SU-DHL-6 (cell line): ENCODE results near the gene MRM1.
A peak's percentile ranks its signal among the peaks of the same experiment; 100 is the strongest.

Source experiments
- H2AFZ ChIP-seq: fragments of 200-600 bp; sonication (generic); 2 replicates; pipeline ENCODE4 v1.6.1; 2014; ENCODE audit warnings: low read depth, mild to moderate bottlenecking, moderate library complexity, mixed read lengths, antibody characterized with exemption, low read length; ENCODE audit not compliant: severe bottlenecking
- H3F3A ChIP-seq: fragments of 200-600 bp; shearing (Covaris generic); 2 replicates; pipeline ENCODE4 v1.6.0; 2016; ENCODE audit warnings: antibody characterized with exemption, mild to moderate bottlenecking; ENCODE audit not compliant: insufficient read depth
- H3K27ac ChIP-seq: fragments of 200-600 bp; sonication (generic); 2 replicates; pipeline ENCODE4 v1.5.1; 2016; ENCODE audit warnings: low read depth, mild to moderate bottlenecking, low read length, moderate library complexity, mixed read lengths
- H3K27me3 ChIP-seq: fragments of 200-600 bp; sonication (generic), shearing (Covaris generic); 2 replicates; pipeline ENCODE4 v1.6.0; 2014; ENCODE audit warnings: mild to moderate bottlenecking, low read length
- H3K36me3 ChIP-seq: fragments of 200-600 bp; sonication (generic); 2 replicates; pipeline ENCODE4 v1.6.1; 2014; ENCODE audit warnings: mild to moderate bottlenecking, low read length, mixed read lengths
- H3K4me2 ChIP-seq: fragments of 300-600, 200-600 bp; shearing (Covaris generic), sonication (generic); 2 replicates; pipeline ENCODE4 v1.6.0; 2014; ENCODE audit warnings: low read length, low read depth, mild to moderate bottlenecking; ENCODE audit not compliant: poor library complexity, severe bottlenecking
- H3K4me3 ChIP-seq: fragments of 200-600 bp; sonication (generic); 2 replicates; pipeline ENCODE4 v1.5.1; 2014; ENCODE audit warnings: antibody characterized with exemption, low read length, mild to moderate bottlenecking, mixed read lengths; ENCODE audit not compliant: insufficient read depth, poor library complexity, severe bottlenecking
- H3K79me2 ChIP-seq: fragments of 200-600 bp; sonication (generic); 2 replicates; pipeline ENCODE4 v1.6.1; 2014; ENCODE audit warnings: mild to moderate bottlenecking, low read length, moderate library complexity; ENCODE audit not compliant: insufficient read depth
- H3K9ac ChIP-seq: fragments of 200-600 bp; sonication (generic); 2 replicates; pipeline ENCODE4 v1.7.0; 2014; ENCODE audit warnings: mild to moderate bottlenecking, low read length
- H3K9me2 ChIP-seq: fragments of 200-600 bp; sonication (generic); replicated peaks from 2 replicates; pipeline ENCODE4 v1.6.1; 2014; ENCODE audit warnings: low read length; ENCODE audit not compliant: insufficient read depth
- H3K9me3 ChIP-seq: fragments of 200-600 bp; sonication (generic); 2 replicates; pipeline ENCODE4 v1.6.1; 2014; ENCODE audit warnings: low read length, mixed read lengths; ENCODE audit not compliant: insufficient read depth
- H4K20me1 ChIP-seq: fragments of 200-600 bp; sonication (generic); 2 replicates; pipeline ENCODE4 v1.6.1; 2014; ENCODE audit warnings: low read depth, mild to moderate bottlenecking, antibody characterized with exemption, low read length, moderate library complexity, mixed read lengths
- EZH2phosphoT487 ChIP-seq: fragments of 200-600 bp; sonication (generic), shearing (Covaris generic); conservative IDR thresholded peaks from 2 replicates; pipeline ENCODE4 v1.6.1; 2018; ENCODE audit warnings: mild to moderate bottlenecking, antibody characterized with exemption, low read length, moderate library complexity, mixed read lengths
- TF ChIP-seq, protein P1 (sequence below): fragments of 200-600 bp; sonication (generic); IDR thresholded peaks from one replicate; pipeline ENCODE4 v1.5.1; 2017; ENCODE audit warnings: antibody characterized with exemption, mild to moderate bottlenecking, low read length, moderate library complexity; ENCODE audit not compliant: insufficient read depth, poor library complexity, severe bottlenecking

The MRM1 gene

GRCh38 chr17:36591434-36592315 lies 9.7 kb upstream of the MRM1 start, which contains the start of gene DHRS11:
TSS of gene DHRS11 (plus strand) at chr17:36591879. CDS start at chr17:36592010, 131 bp downstream.
- TF ChIP-seq, protein P1, sequence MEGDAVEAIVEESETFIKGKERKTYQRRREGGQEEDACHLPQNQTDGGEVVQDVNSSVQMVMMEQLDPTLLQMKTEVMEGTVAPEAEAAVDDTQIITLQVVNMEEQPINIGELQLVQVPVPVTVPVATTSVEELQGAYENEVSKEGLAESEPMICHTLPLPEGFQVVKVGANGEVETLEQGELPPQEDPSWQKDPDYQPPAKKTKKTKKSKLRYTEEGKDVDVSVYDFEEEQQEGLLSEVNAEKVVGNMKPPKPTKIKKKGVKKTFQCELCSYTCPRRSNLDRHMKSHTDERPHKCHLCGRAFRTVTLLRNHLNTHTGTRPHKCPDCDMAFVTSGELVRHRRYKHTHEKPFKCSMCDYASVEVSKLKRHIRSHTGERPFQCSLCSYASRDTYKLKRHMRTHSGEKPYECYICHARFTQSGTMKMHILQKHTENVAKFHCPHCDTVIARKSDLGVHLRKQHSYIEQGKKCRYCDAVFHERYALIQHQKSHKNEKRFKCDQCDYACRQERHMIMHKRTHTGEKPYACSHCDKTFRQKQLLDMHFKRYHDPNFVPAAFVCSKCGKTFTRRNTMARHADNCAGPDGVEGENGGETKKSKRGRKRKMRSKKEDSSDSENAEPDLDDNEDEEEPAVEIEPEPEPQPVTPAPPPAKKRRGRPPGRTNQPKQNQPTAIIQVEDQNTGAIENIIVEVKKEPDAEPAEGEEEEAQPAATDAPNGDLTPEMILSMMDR, result no peak
- TF ChIP-seq EZH2phosphoT487, result no peak
- H2AFZ ChIP-seq, result peak within 1 kb of the TSS; percentile 58

GRCh38 chr17:36592316-36592715 lies 9.1 kb upstream of the MRM1 start:
- Histone ChIP-seq H3K79me2 (no peaks in the 10 kb centered on the region), H3K4me2 (peak overlapping the region; percentile 83), H3K9ac (peak overlapping the region; percentile 81), H2AFZ (peak overlapping the region; percentile 48), H3K27me3 (no peaks in the 10 kb centered on the region), H3K27ac (no peak overlapping the region), H3F3A (peaks cover 30% of the 10 kb centered on the region), H3K9me2 (no peaks in the 10 kb centered on the region), H4K20me1 (no peaks in the 10 kb centered on the region), H3K9me3 (no peaks in the 10 kb centered on the region), H3K36me3 (0 out of 2 replicates have a peak, but pooled peaks cover 5% of the 10 kb centered on the region), H3K4me3 (peak overlapping the region; percentile 76)
- TF ChIP-seq, protein P1, result no peak
- no peak for TF ChIP-seq EZH2phosphoT487

More at GRCh38 chr17:36591434-36592315, 9.7 kb upstream of the MRM1 start, which contains the start of gene DHRS11:
- Histone ChIP-seq H3K4me3 (peak within 1 kb of the TSS; percentile 76), H3K36me3 (peaks cover 11% of the 10 kb centered on the region; the same call in 1 of the 2 replicates), H3K9me2 (no peaks in the 10 kb centered on the region), H3K9me3 (no peaks in the 10 kb centered on the region), H3K27ac (peak within 1 kb of the TSS; percentile 29), H3K4me2 (peak within 1 kb of the TSS; percentile 83), H3K9ac (peak within 1 kb of the TSS; percentile 81), H4K20me1 (no peaks in the 10 kb centered on the region), H3K79me2 (no peaks in the 10 kb centered on the region), H3F3A (peaks cover 30% of the 10 kb centered on the region), H3K27me3 (no peaks in the 10 kb centered on the region)

- Histone ChIP-seq H3K4me3 (peak overlapping the region; percentile 76), H3K27me3 (no peaks in the 10 kb centered on the region), H3F3A (peaks cover 30% of the 10 kb centered on the region), H3K36me3 (0 out of 2 replicates have a peak, but pooled peaks cover 4% of the 10 kb centered on the region), H4K20me1 (no peaks in the 10 kb centered on the region), H3K9me2 (no peaks in the 10 kb centered on the region), H3K9me3 (no peaks in the 10 kb centered on the region), H3K27ac (no peak overlapping the region), H3K9ac (peak overlapping the region; percentile 81), H3K4me2 (peak overlapping the region; percentile 83), H3K79me2 (no peaks in the 10 kb centered on the region), H2AFZ (no peak overlapping the region)
- no peak for TF ChIP-seq EZH2phosphoT487
- TF ChIP-seq, protein P1, result no peak
Measured at GRCh38 chr17:36592716-36593321, 8.6 kb upstream of the MRM1 start.
